Bronchial epithelial cell (primary cell): Measurements from ENCODE around the gene IQSEC3. TPM values are rescaled to one million over a fixed set of nuclear protein-coding genes. Genes with fewer than 3 reads are reported as not detected.
"Not testable (repeated sequence)": the region's sequence is repeated elsewhere in the genome, so short reads cannot be mapped to it uniquely, and the experiment has no call there.

Source experiments
- DNase-seq: peaks from one replicate; pipeline ENCODE4 v3.0.0-alpha.2; 2010; ENCODE audit warnings: low read depth
- FAIRE-seq: peaks from 2 replicates; lab custom pipeline; 2011; peaks lifted over from hg19 to GRCh38; lab: Jason Lieb, UNC
- H3K27me3 ChIP-seq: 2 replicates; pipeline ENCODE4 v1.5.1; 2011; ENCODE audit warnings: low read length; ENCODE audit not compliant: control insufficient read depth, insufficient read depth
- H3K36me3 ChIP-seq: 2 replicates; pipeline ENCODE4 v1.5.1; 2011; ENCODE audit warnings: low read length; ENCODE audit not compliant: control insufficient read depth, insufficient read depth
- H3K4me3 ChIP-seq: 2 replicates; pipeline ENCODE4 v1.5.1; 2011; ENCODE audit warnings: mild to moderate bottlenecking, low read depth, low read length, control low read depth
- CTCF ChIP-seq: IDR thresholded peaks from 2 replicates; pipeline ENCODE4 v1.5.1; 2011; ENCODE audit warnings: mild to moderate bottlenecking, moderate library complexity, low read length, control low read depth, inconsistent platforms; ENCODE audit not compliant: insufficient read depth, severe bottlenecking
- total RNA-seq: library from RNA; depleted of rRNA; stranded (reverse); fragments of >200 nt; gene quantifications from 2 replicates; pipeline ENCODE4 v1.2.1, GENCODE V29; 2014

The IQSEC3 gene
- total RNA-seq, 1 donor from 2014 or later = not detected

- not testable (repeated sequence) for FAIRE-seq, H3K4me3 ChIP-seq, DNase-seq, H3K36me3 ChIP-seq
- peaks cover 19% of the 10 kb centered on the region for H3K27me3 ChIP-seq
These were observed 11.3 kb downstream of the IQSEC3 start for GRCh38 chr12:77769-78383.

- Histone ChIP-seq H3K36me3 (no peaks in the 10 kb centered on the region), H3K27me3 (peaks cover 19% of the 10 kb centered on the region), H3K4me3 (no peak overlapping the region)
- DNase-seq = no peak
- FAIRE-seq = no peak
- no peak for TF ChIP-seq CTCF
These were observed 12.4 kb downstream of the IQSEC3 start for GRCh38 chr12:78981-79380.

GRCh38 chr12:80681-81190 lies 14.2 kb downstream of the IQSEC3 start:
- FAIRE-seq = no peak
- Histone ChIP-seq H3K36me3 (no peaks in the 10 kb centered on the region), H3K4me3 (no peak overlapping the region), H3K27me3 (peaks cover 23% of the 10 kb centered on the region)
- TF ChIP-seq CTCF = no peak
- no peak for DNase-seq

- no peak for DNase-seq
- no peaks in the 10 kb centered on the region for H3K36me3 ChIP-seq
- FAIRE-seq = no peak
- H3K27me3 ChIP-seq = peaks cover 18% of the 10 kb centered on the region
- TF ChIP-seq CTCF = no peak
- no peak overlapping the region for H3K4me3 ChIP-seq
These were observed 16.2 kb downstream of the IQSEC3 start for GRCh38 chr12:82740-83139.

GRCh38 chr12:84056-84455 lies 17.5 kb downstream of the IQSEC3 start:
- FAIRE-seq = peak; percentile 13
- H3K27me3 ChIP-seq = peaks cover 15% of the 10 kb centered on the region
- no peak for DNase-seq
- no peaks in the 10 kb centered on the region for H3K36me3 ChIP-seq
- TF ChIP-seq CTCF = no peak
- no peak overlapping the region for H3K4me3 ChIP-seq

- no peak for DNase-seq
- no peak overlapping the region for H3K4me3 ChIP-seq
- TF ChIP-seq CTCF = no peak
- FAIRE-seq = no peak
- no peaks in the 10 kb centered on the region for H3K36me3 ChIP-seq
- peaks cover 11% of the 10 kb centered on the region for H3K27me3 ChIP-seq
These were observed 18.7 kb downstream of the IQSEC3 start for GRCh38 chr12:85191-85666.
